ENCODE data around the gene ROR2.
"Not testable (repeated sequence)": the region's sequence is repeated elsewhere in the genome, so short reads cannot be mapped to it uniquely, and the experiment has no call there.

ROR2 gene

DNA sequence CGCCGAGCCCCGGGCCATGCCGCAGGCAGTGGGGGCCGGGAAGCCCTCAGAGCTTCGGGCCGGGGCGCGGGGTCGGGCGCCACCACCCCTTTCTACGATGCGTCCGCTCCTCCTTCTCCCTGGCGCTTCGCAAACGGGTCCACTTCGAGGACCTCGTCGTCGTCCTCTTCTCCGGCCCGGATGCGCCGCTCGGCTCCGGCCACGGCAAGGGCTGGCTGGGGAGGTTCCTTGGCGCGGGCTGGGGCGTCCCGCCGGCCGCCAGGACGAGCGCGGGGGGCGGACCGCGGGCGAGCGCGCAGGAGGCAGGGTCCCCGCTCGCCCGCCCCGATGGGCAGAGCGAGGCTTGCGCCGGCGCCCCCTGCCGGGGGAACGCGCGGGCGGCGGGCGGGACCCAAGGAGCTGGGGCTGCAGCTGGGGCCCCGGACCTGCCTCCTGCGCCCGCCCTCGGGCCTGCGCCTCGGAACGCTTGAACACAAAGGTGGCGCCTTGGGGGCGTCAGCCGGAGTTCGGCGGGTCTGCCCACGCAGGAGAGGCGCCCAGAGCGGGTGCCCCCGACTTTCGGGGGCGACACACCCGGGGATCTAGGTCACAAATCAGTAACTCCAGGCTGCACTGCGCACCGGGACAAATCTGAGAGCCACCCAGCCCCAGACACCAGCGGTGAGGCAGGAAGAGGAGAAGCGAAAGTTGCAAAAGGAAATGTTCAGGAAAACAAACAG lies at the start of gene ROR2:
ROR2 (minus strand) TSS at position 283 of the 719 bp plus-strand sequence.
- peak; percentile 11 for DNase-seq

GRCh38 chr9:91995000-91995655 lies 45.1 kb upstream of the ROR2 start:
- no peak for DNase-seq

DNA sequence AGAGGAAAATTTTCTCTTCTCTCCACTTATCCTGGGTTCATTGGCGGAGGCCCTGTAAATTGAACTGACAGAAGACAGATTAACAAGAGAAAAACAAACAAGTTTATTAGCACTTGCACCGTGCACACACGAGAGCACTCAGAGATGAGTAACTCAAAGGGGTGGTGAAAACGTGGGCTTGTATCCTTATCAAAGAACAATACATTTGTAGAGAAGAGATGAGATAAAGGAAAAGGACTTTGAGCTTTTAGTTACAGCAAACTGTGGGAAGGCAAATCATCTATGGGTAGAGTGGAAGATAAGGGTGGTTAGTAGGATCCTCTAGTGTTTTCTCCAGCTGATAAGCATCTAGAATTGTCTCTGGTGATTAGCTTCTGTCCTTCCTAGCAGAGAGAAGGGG lies 44.4 kb upstream of the ROR2 start:
- DNase-seq, result no peak

DNA sequence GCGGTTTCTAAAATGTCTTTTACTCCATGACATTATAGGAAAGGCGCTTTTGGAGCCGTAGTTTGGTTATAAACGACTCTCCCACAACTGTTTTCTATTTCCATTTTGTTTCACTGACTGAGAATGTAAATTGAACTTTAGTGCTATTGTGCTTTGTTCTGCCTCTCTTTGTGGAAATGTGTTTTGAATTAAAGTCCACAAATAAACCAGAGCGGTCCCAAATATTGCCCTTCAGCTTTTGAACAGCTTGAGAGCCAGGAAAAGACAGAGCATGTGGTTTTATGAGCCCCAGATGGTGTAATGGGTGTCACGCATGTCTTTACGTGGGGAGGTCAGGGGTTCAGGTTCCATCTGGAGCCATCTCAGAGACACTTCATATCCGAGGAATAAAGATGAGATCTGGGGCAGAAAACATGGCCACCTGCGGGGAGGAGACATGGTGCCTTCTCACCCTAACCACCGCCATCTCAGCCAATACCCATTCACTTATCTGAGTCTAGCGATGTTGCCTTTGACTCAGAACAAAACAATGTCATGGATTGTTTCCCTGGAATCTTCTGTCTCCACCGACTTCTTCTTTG lies 42.5 kb upstream of the ROR2 start:
- no peak for DNase-seq

DNA sequence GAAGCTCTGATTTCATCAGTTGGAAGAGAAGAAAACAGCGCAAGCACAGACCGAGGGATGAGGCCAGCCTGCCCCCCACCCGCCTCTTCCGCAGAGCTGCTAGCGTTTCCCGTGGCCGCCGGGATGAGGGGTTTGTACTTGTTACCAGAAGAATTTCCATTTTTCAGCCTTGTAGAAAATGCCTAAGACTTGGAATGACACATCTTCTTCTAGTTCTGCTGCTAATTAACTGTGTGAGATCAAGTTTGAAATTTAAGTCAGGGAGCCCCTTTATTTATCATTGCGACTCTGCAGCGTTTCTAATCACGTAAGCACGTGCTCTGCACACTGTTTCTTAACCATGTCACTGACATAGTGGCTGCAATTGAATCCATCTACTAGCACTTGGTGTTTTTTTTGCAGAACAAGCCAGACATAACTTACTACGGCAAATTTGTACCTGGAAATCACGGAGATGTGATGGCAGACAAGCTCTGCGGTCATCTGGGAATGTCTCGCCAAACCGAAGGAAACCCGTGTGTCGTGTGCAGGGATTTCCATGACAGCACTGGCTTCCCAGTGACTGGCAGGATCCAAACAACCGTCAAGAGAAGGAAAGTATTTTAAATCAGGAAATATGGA lies 41.8 kb upstream of the ROR2 start:
- no peak for DNase-seq

DNA sequence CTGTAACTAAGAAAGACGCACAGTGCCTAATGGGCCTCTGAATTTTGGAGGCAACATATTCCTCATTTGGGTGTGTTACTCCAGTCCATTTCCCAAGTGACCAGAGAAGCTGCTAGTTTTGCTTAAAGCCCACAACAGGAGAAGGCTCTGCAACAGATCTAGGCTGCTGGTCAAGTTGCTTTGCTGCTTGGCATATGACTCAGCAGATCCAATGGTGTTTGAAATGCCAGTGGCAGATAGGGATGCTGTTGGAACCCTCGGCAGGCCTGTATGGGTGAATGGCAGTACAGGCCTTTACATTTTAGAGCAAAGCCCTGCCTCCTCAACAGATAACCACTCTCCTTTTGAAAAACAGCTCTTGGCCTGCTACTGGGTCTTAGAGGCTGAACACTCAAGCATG lies 36.2 kb upstream of the ROR2 start:
- no peak for DNase-seq

DNA sequence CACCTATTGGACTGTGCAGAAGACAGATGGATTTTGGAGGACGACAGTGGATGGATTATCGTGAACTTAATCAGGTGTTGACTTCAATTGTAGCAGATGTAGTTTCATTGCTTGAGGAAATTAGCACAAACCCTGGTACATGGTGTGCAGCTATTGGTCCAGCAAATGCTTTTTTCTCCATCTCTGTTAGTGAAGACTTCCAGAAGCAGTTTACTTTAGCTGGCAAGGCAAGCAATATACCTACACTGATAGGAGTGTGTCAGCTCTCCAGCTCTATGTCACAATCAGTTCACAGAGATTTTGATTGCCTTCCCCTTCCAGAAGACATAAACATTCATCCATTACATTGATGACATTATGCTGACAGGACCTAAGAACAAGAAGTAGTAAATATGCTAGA lies 35.7 kb upstream of the ROR2 start:
- DNase-seq, result no peak

DNA sequence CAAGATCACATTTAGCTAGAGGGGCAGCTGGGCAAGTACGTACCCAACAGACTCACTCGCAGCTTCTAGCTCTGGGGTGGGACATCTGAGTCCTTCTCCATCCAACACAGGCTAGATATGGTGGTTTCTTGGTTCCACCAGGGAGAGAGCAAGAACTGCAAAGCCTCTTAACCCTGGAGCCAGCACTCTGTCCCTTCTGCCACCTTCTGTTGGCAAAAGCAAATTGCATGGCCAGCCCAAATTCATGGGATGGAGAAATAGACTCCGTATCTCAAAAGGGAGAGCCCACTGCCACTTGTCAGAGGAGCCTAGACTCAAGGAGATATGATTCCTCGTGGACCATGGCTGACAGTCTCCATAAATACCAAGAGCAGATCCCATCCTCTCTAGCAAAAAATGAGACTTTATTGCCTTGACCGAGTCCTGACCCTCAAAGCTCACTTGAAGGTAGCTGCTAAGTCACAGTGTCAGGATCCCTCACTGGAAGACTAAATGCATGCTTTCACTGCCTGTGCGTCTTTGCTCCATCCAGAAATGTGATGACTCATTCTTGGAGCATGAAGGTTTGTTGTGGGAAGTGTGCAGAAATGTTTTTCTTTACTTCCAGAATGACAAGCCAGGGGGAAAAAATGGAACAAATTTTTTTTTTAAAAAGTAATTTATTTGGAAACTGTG lies 28.8 kb upstream of the ROR2 start:
- no peak for DNase-seq

GRCh38 chr9:91975254-91975653 lies 25.2 kb upstream of the ROR2 start:
- not testable (repeated sequence) for DNase-seq

GRCh38 chr9:91972711-91973110 lies 22.7 kb upstream of the ROR2 start:
- no peak for DNase-seq

DNA sequence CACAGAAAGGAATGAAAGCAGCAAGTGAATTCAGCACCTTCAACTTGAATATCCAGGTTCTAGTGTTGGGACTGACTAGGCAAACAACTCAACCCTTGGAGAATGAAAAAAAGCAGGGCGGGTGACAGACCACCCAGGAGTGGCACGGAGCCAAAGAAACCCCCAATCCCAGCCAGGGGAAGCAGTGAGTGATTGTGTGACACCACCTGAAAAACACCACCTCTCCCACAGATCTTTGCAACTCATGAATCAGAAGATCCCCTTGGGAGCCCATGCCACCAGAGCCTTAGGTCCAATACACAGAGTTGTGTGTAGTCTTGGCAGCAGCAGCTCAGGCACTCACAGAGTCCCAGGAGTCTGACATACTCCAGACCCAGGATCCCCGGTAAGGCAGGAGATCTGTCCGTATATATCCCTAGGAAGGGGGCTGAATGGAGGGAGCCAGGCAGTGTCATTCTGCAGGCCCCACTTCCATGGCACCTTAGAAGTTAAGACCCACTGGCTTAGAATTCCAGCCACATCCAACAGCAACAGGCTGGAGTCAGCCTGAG lies 22.1 kb upstream of the ROR2 start:
- no peak for DNase-seq

DNA sequence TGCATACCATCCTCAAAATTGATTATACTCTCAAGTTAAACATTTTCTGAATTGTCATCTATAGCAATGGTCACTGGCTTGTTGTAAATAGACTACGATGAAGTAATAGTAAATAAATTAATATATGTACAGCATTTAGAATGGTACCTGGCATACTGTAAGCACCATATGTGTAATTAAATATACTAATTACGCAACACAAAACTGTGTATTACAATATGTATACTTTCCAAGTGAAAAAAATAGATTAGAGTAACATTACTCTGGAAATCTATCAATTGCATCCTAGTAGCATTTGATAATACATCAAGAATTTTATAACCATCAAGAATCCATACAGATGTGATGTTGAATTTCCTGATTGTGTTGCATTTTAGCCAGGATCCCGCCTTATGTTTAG lies 17.2 kb upstream of the ROR2 start:
- DNase-seq, result no peak

GRCh38 chr9:91966503-91966902 lies 16.5 kb upstream of the ROR2 start:
- no peak for DNase-seq

DNA sequence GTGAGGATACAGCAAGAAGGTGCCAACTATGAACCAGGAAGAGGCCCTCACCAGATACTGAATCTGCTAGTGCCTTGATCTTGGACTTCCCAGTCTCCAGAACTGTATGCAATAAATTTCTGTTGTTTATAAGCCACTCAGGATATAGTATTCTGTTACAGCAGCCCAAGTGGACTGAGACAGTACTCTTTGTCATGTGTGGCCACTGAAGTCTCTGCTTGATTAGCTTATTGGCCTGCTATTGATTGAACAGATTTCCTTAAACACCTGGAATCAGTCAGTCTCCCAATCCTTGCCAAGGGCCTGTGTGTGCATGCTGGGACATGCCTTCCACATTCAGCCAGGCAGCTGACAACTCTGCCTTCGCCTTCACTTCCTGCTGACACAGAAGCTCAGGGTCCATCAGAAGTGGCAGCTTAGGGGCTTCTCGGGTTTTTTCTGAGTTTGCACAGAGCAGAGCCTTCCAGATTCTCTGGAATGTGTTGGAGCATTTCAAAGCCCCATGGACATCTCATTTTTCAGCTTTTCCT lies 13.7 kb upstream of the ROR2 start:
- no peak for DNase-seq

DNA sequence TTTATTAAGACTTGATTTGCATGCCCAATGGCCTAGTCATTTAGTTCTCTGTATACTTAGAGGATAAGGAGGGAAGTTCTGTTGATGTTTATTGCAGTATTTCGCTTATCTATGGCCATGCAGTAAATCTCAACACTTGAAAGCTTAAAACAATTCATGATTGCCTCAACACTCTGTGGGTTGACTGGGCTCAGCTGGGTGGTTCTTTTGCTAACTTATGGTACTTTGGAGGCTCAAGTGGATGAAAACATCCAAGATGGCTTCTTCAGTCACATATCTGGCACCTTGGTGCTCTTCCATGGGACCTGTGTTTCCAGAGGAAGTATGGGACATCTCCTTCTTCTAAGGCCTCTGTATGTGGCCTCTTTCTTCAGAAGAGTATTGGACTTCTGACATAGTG lies 10.3 kb upstream of the ROR2 start:
- no peak for DNase-seq

GRCh38 chr9:91958174-91958573 lies 8.1 kb upstream of the ROR2 start:
- DNase-seq, result no peak

DNA sequence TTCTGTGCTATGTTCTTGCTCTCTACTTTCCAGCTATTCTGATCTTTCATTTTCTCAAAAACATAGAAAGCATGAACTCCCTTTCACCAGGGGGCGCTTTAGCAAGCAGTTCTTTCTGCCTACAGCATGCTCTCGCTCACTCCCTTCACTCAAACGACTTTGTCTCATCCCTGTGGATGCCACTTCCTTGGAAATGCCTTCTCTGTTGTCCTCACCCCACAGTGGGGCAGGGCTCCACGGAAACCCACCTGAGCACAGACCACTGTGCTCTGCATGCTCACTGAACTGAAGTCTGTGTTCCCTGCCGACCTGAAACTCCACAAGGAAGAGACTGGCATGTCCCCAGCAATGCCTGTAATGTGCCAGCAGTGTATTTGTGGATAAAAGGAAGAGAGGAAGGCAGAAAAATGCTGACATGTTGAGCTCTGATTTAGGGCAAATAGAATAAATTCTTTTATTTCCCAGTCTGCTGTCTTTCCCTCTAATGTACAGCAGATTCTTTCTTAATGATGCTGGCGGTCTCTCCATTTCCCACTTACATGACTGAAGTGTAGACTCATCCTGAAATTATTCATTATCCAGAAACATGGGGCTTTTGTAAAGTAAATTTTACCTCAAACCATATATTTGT lies 4.9 kb upstream of the ROR2 start:
- DNase-seq, result peak; percentile 5

DNA sequence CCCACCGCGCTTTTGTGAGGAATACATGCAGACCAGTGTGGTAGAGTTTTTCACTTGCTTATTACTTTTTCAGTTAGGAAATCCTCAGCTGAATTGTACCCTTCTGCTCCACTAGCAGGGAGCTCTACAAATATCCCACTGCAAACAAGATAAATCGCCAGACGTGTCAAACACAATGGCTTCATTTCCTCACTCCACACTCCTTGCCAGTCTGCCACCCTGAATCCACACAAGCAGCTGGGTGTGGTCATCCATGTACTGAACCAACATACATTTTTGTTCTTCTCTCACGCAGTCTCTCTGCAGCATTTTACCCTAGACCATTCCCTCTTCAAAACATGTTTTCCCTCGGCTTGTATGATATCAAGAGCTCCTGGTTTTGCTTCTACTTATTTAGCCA lies 3.7 kb upstream of the ROR2 start:
- DNase-seq, result no peak

DNA sequence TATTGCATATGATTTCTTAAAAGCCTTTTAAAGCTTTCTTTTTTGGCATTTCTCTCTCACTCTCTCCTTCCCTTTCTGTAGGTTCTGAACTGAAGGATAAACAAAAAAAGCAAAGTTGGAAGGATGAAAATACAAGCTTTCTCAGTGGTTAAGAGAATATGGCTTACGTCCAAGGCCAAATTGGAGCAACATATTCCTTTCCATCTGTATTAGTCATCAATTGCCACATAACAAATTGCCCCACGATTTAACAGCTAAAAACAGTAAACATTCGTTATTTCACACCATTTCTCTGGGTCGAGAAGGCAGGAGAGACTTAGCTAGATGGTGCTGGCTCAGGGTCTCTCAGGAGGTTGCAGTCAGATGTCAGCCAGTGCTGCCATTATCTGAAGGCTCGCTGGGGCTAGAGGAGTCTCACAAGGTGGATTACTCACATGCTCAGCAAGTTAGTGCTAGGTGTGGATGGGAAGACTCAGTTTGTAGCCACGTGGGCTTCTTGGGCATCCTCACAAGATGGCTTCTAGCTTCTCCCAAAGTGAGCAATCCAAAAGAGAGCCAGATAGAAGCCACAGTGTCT lies 2.0 kb upstream of the ROR2 start:
- DNase-seq, result no peak

- DNase-seq, result no peak
These were observed 559 bp downstream of the ROR2 start for GRCh38 chr9:91949392-91949945.

DNA sequence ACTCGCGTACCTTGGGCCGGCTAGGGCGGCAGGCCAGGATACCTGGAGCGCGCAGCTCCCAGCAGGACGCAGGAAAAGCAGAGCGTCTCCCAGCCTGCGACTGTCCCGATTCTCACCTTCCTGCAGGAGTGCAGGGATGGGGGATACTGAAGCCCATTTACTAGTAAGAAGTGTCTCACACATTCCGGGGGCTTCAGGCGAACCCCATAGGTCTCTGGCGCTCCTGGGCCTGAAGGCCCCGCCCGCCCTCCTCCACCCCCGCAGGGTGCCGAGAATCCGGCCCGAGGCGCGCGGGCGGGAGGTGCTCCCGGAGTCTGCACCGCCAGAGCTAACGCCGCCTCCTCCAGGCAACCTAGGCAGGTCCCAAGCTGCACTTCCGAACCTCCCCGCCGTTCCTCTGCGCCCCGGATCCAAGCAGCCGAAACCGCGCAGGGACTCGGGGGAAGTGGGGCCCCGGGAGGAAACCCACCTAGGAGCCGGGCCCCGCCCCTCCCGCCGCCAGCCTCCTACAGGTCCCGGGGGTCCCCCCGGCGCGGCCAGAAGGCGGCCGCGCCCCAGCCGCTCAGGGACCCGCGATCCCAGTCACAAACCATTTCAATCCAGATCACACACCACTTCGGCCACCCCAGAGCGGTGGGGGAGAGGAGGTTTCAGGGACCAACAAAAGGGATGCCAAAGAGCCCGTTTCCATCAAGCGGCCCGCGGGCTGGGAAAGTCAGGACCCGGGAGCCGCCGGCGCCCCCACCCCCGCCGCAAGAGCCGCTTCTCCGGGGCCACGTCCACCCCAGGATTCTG lies 1.2 kb downstream of the ROR2 start:
- DNase-seq, result no peak
